ENCODE data around the gene KAZALD1. TPM values are rescaled to one million over a fixed set of nuclear protein-coding genes. Genes with fewer than 3 reads are reported as not detected.

KAZALD1 gene
- total RNA-seq, 3 donors from 2014 or later, result 2.8 to 4.9 (median 4.5) TPM

GRCh38 chr10:101055411-101055810 is 6.4 kb upstream of the KAZALD1 start:
- Histone ChIP-seq H3K9me3 (no peaks in the 10 kb centered on the region), H3K4me1 (peaks cover 0 to 4% of the 10 kb centered on the region in 2 donors), H3K4me3 (no peak overlapping the region), H3K36me3 (no peaks in the 10 kb centered on the region), H3K27ac (no peak overlapping the region), H3K27me3 (peaks cover 0 to 6% of the 10 kb centered on the region in 2 donors)
- no peak for DNase-seq (ENCODE audit: low spot score in 2 of 2)
- TF ChIP-seq CTCF (IDR thresholded peaks at IDR 0.05) (no peak), POLR2A (IDR thresholded peaks at IDR 0.05) (no peak), POLR2AphosphoS5 (IDR thresholded peaks at IDR 0.05) (no peak)
- intact Hi-C loops (cut with DNase I; ENCODE audit: low total_unique reads), result no loop called here

DNA sequence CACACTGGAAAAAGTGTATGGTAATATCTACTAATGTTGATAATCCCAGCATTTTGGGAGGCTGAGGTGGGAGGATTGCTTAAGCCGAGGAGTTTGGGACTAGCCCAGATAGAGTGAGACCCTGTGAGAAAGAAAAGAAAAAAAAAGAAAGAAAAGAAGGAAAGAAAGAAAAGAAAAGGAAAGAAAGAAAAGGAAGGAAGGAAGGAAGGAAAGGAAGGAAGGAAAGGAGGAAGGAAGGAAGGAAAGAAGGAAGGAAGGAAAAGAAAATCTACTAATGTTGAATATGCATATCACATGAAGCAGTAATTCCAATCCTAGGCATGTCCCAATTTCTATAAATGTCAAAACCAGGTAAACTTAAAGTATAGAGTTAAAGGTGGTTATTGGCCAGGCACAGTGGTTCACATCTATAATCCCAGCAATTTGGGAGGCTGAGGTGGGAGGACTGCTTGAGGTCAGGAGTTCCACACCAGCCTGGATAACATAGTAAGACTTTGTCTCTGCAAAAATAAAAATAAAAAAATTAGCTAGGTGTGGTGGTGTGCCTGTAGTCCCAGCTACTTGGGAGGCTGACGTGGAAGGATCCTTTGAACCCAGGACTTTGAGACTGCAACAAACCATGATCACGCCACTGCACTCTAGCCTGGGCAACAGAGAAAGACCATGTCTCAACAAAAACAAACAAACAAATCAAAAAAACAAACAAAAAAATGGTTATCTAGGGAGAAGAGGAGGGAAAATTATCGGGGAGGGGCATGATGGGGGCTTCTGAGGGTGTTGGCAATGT is 5.2 kb upstream of the KAZALD1 start:
- TF ChIP-seq POLR2A (IDR thresholded peaks at IDR 0.05) (no peak), POLR2AphosphoS5 (IDR thresholded peaks at IDR 0.05) (no peak), CTCF (IDR thresholded peaks at IDR 0.05) (no peak)
- H3K4me3 ChIP-seq, result no peak overlapping the region

GRCh38 chr10:101060036-101060950 is 1.5 kb upstream of the KAZALD1 start:
- peaks cover 3 to 7% of the 10 kb centered on the region in 2 donors for H3K4me1 ChIP-seq
- peak; percentile 49 to 84 (median 80) for TF ChIP-seq CTCF (IDR thresholded peaks at IDR 0.05)
- TF ChIP-seq POLR2AphosphoS5 (IDR thresholded peaks at IDR 0.05), result peak; percentile 35 to 85 (median 77)
- TF ChIP-seq POLR2A (IDR thresholded peaks at IDR 0.05), result no peak
- no peaks in the 10 kb centered on the region for H3K9me3 ChIP-seq
- H3K27me3 ChIP-seq, result no peaks in the 10 kb centered on the region
- DNase-seq (ENCODE audit: low spot score in 2 of 2), result peak; percentile 87 to 91
- H3K27ac ChIP-seq, result peak overlapping the region; percentile 98 to 99
- no peaks in the 10 kb centered on the region for H3K36me3 ChIP-seq
- intact Hi-C loops (cut with DNase I; ENCODE audit: low total_unique reads), result no loop called here
- H3K4me3 ChIP-seq, result peak overlapping the region; percentile 85 to 93 (median 91)

More for the DNA sequence above, 5.2 kb upstream of the KAZALD1 start:
- DNase-seq (ENCODE audit: low spot score in 2 of 2), result no peak
- intact Hi-C loops (cut with DNase I; ENCODE audit: low total_unique reads), result no loop called here
- Histone ChIP-seq H3K36me3 (no peaks in the 10 kb centered on the region), H3K27me3 (no peaks in the 10 kb centered on the region), H3K9me3 (no peaks in the 10 kb centered on the region), H3K4me1 (no peaks in the 10 kb centered on the region), H3K27ac (no peak overlapping the region)

DNA sequence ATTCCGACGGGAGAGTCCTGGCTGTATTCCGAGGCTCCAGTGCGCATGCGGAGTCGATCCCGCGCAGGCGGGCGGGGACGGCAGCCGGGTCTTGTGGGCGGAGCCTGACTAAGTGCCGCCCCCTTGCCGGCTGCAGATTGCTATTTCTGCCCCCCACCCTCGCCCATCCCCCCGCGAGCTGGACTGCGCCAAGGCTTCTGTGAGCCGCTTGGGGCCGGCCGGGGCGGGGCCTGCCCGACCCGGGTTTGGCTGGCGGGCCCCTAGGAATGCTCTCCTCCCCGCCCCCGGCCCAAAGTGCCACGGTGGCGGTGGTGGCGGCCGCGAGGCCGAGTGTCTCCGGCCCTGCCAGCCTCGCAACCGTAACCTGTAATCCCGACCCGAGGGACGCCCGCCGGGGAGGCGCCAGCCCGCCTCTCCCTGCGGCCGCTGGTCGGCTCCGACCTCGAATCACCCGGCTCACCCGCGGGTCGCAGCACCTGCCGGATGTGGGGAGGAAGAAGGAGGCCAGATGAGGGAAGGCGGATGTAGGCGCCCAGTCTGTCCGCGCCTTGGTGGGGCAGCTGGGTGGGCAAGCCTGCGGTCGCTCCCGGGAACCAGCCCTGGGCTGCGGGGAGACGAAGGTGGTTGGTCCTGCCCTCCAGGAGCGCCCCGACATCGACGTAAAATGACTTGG is 702 bp upstream of the KAZALD1 start:
- no peaks in the 10 kb centered on the region for H3K9me3 ChIP-seq
- peak; percentile 82 to 88 for DNase-seq (ENCODE audit: low spot score in 2 of 2)
- intact Hi-C loops (cut with DNase I; ENCODE audit: low total_unique reads), result no loop called here
- TF ChIP-seq POLR2A (IDR thresholded peaks at IDR 0.05) (no peak), POLR2AphosphoS5 (IDR thresholded peaks at IDR 0.05) (peak in 1 of 3 donors; percentile 7), CTCF (IDR thresholded peaks at IDR 0.05) (no peak)
- no peaks in the 10 kb centered on the region for H3K36me3 ChIP-seq
- H3K27ac ChIP-seq, result peak overlapping the region; percentile 98 to 99
- H3K27me3 ChIP-seq, result no peaks in the 10 kb centered on the region
- H3K4me3 ChIP-seq, result peak overlapping the region; percentile 85 to 93 (median 91)
- peaks cover 7 to 11% of the 10 kb centered on the region in 2 donors for H3K4me1 ChIP-seq
